Activated effector memory CD4-positive, alpha-beta T cell treated with anti-CD3 and anti-CD28 coated beads, Interleukin-2, amount 50 U/mL, for 16 hours (primary cell): ENCODE measurements around the gene SYNDIG1.
"Not testable (repeated sequence)": the region's sequence is repeated elsewhere in the genome, so short reads cannot be mapped to it uniquely, and the experiment has no call there.

Source experiments
- DNase-seq: peaks from one replicate; pipeline ENCODE4 v3.0.0-alpha.2; 2020

The SYNDIG1 gene

GRCh38 chr20:24616258-24617079 is 147.0 kb downstream of the SYNDIG1 start:
- DNase-seq, result no peak

DNA sequence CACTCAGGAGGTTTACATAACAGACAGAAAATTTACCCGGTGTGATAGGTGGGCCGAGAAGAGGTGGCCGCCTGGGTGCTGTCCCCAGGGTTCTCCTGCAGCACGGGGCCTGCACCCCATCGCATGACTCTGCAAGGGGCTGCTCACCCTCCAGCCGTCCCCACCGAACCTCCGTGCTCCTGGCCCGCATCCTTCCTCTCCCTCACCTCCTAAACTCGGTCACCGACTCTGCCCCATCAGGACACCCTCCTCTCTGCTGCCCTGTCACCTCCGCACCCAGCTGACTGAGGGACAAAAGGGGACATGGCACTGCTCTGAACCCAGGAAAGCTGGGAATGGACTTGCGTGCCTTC is 147.6 kb downstream of the SYNDIG1 start:
- DNase-seq, result no peak

- no peak for DNase-seq
Observed at GRCh38 chr20:24617757-24618450, 148.5 kb downstream of the SYNDIG1 start.

- no peak for DNase-seq
Observed at GRCh38 chr20:24618739-24619138, 149.3 kb downstream of the SYNDIG1 start.

DNA sequence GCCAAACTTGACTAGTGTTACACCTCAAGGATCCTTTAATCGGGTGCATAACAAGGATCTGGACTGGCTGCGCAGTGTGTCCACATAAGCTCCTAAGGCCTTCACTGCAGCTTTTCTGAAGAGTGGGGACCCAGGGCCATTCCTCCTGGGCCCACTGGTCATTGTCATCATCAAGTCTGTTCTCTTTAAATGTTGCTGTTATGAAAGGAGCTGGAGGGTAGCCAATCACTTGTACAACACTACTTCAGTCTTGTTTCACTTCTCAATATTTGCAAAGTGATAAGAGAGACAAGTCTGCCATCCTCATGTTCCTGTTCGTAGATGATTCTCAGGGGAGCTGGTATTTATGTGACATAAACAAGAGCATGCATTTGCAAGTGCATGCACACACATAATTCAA is 149.8 kb downstream of the SYNDIG1 start:
- DNase-seq, result no peak

DNA sequence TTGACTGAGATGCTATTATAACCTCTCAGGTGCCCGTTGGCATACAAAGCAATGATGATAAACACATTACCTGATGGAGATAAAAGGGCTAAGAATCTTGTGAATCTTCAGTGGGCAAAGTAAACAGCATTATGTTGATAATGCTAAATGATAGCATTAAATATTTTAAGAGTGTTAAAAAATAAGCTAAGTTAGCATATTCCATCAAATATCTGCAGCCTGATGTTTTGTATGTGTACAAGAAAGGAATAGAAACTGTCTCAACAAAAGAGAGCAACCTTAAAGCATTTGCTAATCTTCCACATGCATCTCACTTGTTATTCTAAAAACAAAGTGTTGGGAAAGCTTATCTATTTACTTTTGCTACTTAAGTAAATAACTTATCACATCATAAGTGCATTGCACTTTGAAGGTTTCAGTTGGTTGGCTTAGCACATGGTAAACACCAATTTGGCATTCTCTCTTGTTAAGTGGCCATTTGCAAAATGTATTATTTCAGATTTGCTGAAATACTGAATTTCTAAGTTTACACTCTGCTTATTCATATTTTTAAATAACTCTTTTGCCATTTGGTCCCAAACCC is 151.6 kb downstream of the SYNDIG1 start:
- DNase-seq, result no peak

GRCh38 chr20:24622856-24623255 is 153.4 kb downstream of the SYNDIG1 start:
- DNase-seq, result no peak

DNA sequence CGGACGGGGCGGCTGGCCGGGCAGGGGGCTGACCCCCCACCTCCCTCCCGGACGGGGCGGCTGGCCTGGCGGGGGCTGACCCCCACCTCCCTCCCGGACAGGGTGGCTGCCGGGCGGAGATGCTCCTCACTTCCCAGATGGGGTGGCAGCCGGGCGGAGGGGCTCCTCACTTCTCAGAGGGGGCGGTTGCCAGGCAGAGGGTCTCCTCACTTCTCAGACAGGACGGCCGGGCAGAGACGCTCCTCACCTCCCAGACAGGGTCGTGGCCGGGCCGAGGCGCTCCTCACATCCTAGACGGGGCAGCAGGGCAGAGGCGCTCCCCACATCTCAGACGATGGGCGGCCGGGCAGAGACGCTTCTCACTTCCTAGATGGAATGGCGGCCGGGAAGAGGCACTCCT is 156.7 kb downstream of the SYNDIG1 start:
- DNase-seq, result not testable (repeated sequence)

DNA sequence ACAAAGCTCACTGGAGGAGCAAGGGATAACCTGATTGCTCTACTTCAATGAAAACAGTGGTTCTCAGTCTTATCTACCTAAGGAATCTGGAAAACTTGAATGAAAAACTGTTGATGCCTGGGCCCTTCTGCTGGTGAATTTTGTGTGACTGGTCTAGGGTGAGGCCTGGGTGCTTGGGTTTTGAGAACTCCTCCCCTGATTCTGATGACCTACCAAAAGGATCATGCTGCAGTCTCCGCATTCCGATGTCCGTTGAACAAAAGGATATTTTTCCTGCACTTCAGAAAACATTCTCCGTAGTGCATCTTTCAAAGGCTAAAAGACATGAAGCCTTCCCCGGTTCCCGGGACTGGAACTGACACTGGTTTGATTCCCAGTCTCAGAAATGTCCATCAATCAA is 157.9 kb downstream of the SYNDIG1 start:
- DNase-seq, result no peak

DNA sequence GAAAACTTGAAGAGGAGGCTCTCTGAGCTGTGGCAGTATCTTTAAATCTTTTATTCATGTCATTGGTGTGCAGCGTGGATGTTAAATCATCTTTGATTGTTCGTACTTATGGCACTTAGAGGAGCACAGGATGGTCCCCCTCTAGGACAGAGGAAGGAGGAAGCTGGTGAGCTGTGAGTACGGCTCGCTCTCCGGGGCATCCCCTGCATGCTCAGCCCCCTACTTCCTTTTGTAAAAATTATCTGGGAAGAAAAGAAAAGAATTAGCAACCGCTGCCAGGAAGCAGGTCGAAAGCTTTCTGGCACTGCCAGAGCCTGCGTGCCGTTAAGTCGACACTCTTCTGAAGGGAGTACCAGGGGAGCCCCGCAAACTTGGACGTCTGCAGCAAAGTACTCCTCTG is 158.5 kb downstream of the SYNDIG1 start:
- no peak for DNase-seq

DNA sequence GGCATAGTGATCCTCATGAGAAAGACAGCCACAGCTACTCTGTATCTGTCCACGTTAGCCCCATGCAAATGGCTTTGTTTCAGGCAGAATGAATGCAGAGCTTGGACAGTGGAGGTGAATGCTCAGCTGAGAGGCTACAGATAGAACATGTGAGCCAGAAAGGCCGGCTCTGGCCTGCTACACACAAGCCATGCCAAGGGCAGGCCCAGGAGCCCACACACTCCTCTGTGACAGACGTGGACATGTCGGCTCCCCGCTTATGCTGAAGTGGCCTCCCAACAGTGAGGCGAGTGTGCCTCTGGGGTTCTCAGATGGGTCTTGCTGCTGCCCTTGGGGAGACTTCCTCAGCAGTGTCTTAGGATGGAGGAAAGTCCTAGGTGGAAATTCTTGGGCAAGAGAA is 159.6 kb downstream of the SYNDIG1 start:
- no peak for DNase-seq

- DNase-seq, result no peak
Observed at GRCh38 chr20:24629668-24630067, 160.2 kb downstream of the SYNDIG1 start.

GRCh38 chr20:24630486-24631172 is 161.2 kb downstream of the SYNDIG1 start:
- no peak for DNase-seq

- no peak for DNase-seq
Observed at GRCh38 chr20:24631173-24631505, 161.7 kb downstream of the SYNDIG1 start.

DNA sequence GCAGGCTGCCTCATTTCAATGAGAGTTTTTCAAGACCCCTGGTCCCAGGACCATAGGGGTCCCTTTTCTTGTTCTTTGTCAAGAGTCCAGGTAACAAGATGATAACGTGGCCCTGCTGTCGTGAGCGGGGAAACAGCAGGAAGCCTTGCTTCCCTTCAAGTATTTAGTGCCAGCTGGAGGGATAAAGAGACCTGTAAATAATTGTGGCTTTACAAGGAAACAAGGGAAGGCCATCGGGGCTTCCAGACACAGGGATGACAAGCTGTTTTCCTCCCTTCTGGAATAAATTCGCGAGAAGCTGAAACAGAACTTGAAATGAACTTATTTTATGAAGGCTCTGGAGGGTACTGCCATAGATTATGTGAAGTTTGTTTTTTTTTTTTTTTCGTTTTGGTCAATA is 163.2 kb downstream of the SYNDIG1 start:
- no peak for DNase-seq

DNA sequence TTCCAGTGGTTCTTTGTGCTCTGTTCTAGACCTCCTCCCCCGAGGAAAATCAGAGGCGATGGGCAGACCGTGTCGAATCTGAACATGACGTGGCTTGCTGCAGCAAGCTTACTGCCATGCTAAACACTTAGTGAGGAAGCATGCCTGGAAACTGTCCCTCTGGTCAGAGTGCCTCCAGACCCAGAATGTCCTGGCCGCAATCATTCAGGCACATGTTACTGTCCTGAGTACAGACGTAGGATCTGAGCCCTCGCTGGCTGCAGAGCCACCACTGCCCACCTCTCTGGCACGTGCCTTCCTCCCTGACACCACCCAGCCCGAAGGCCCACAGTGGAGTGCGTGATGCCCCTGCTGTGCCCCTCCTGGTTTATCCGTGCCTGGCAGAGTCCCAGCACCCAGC is 163.6 kb downstream of the SYNDIG1 start:
- DNase-seq, result no peak

- DNase-seq, result no peak
Observed at GRCh38 chr20:24633521-24633920, 164.1 kb downstream of the SYNDIG1 start.

- DNase-seq, result no peak
Observed at GRCh38 chr20:24634855-24635254, 165.4 kb downstream of the SYNDIG1 start.

DNA sequence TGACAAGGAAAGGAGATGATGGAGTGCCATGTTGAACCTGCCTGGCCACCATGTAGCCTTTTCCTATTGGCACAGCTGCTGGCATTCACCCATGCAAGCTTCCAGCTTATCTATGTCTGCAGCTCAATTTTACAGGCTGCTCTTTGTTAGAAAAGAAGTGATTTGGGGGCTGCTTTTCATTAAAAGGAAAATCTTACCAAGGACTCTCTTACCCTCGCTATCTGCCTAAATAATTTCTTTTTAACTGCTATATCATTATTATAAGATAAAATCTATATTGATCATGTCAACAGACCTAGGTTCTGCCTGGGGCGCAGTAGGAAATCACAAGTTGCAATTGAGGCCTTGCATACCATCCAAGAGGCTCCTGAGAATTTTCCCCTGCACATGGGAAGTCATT is 167.2 kb downstream of the SYNDIG1 start:
- no peak for DNase-seq

GRCh38 chr20:24637087-24637486 is 167.7 kb downstream of the SYNDIG1 start:
- no peak for DNase-seq

DNA sequence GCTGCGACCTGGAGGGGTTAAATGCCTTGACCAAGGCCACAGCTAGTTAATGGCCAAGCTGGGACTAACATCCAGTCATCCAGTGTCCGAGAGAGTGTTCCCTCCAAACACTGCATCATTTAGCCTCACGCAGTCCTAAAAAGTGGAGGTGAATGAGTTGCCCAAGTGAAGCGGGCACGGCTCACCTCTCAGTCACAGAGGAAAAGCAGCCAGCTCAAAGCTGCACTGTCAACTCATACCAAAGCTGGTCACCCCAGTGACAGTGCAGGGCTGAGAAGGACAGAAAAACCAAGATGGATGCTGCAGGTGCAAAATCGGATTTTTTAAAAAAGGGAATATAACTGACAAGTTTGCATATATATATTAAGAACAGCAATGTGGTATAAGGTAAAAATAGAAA is 168.5 kb downstream of the SYNDIG1 start:
- DNase-seq, result no peak

- no peak for DNase-seq
Observed at GRCh38 chr20:24638591-24639548, 169.4 kb downstream of the SYNDIG1 start.

DNA sequence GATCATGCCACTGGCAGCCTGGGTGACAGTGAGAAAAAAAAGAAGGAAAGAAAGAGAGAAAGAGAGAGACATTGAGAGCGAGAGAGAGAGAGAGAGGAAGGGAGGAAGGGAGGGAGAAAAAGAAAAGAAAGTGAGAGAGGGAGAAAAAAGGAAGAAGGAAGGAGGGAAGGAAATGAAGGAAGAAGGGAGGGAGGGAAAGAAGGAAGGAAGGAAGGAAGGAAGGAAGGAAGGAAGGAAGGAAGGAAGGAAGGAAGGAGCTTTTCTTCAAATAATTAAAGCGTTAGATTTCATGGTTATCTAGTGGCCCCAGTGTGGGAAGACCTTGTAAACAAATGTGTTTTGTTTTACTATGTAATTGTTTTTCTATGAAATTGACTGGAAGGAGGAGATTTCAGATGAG is 170.8 kb downstream of the SYNDIG1 start:
- no peak for DNase-seq
